Ishikawa (cell line): ENCODE data around the gene PHYH.

Experiments
- CEBPB ChIP-seq: IDR thresholded peaks from 2 replicates; pipeline ENCODE4 v1.6.1; 2012
- CREB1 ChIP-seq: IDR thresholded peaks from 2 replicates; pipeline ENCODE4 v1.6.1; 2012; ENCODE audit warnings: low read depth
- EGR1 ChIP-seq: IDR thresholded peaks from 2 replicates; pipeline ENCODE4 v1.6.1; 2012
- EP300 ChIP-seq: IDR thresholded peaks from 2 replicates; pipeline ENCODE4 v1.6.1; 2012; ENCODE audit warnings: borderline replicate concordance
- FOXM1 ChIP-seq: IDR thresholded peaks from 2 replicates; pipeline ENCODE4 v1.6.1; 2012; ENCODE audit warnings: low read depth, borderline replicate concordance
- NFIC ChIP-seq: IDR thresholded peaks from 2 replicates; pipeline ENCODE4 v1.6.1; 2012
- RAD21 ChIP-seq: IDR thresholded peaks from 2 replicates; pipeline ENCODE4 v1.6.1; 2012; ENCODE audit warnings: low read depth
- TAF1 ChIP-seq: IDR thresholded peaks from 2 replicates; pipeline ENCODE4 v1.6.1; 2012; ENCODE audit warnings: low read depth, mild to moderate bottlenecking
- TCF12 ChIP-seq: IDR thresholded peaks from 2 replicates; pipeline ENCODE4 v1.6.1; 2012; ENCODE audit warnings: low read depth
- TEAD4 ChIP-seq: IDR thresholded peaks from 2 replicates; pipeline ENCODE4 v1.6.1; 2012
- YY1 ChIP-seq: IDR thresholded peaks from 2 replicates; pipeline ENCODE4 v1.6.1; 2012; ENCODE audit warnings: low read depth
- ZBTB7A ChIP-seq: IDR thresholded peaks from 2 replicates; pipeline ENCODE4 v1.6.1; 2012; ENCODE audit warnings: low read depth
- TF ChIP-seq, protein P1 (sequence below): IDR thresholded peaks from 2 replicates; pipeline ENCODE4 v1.6.1; 2012; ENCODE audit warnings: low read depth, mild to moderate bottlenecking
- TF ChIP-seq, protein P2 (sequence below): IDR thresholded peaks from 2 replicates; pipeline ENCODE4 v1.6.1; 2012
- TF ChIP-seq, protein P3 (sequence below): IDR thresholded peaks from 2 replicates; pipeline ENCODE4 v1.6.1; 2012

Gene PHYH

DNA sequence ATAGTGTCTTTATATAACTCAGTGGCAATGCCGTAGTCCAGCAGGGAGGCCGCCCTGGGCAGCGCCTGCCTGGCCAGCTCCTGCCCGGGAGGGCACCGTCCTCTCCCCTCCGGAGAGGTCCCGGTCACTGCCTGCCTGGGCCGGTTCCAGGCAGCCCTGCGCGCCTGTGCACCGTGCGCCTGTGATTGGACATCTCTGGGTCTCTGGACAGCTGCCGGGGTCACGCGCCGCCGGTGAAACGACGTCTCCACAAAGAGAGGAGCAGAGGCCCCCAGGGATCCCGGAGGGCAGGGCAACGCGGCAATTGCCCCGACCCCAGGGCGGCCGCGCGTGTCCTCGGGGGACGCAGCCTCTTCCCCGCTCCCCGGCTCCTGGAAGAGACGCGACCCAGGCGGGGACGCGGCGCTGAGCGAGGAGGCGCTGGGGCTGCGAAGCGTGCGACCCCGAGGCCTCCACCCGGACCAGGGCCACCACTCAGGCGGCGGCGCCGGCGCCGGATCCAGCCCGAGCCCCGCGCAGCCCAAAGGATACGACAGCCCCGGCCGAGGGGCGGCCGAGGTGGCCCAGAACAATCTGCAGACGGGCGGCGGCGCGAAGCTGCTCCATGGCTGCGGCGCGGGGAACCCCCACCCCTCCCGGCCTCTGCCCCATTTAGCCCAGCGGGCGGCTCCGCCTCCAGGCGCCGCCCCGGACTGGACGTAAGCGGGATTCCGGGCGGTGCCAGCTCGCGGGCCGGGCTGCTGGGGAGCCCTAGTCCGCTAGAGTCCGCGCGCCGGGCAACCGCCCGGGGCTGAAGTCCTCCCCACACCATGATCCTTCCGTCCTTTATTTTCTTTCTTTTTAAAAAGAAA is at the start of gene PHYH:
TSS of gene PHYH (minus strand) at position 628 of the 851 bp plus-strand sequence. CDS start at position 606, 22 bp downstream.
- TF ChIP-seq YY1 = peak; percentile 27; the same call in 1 of the 2 replicates
- TF ChIP-seq, protein P1, sequence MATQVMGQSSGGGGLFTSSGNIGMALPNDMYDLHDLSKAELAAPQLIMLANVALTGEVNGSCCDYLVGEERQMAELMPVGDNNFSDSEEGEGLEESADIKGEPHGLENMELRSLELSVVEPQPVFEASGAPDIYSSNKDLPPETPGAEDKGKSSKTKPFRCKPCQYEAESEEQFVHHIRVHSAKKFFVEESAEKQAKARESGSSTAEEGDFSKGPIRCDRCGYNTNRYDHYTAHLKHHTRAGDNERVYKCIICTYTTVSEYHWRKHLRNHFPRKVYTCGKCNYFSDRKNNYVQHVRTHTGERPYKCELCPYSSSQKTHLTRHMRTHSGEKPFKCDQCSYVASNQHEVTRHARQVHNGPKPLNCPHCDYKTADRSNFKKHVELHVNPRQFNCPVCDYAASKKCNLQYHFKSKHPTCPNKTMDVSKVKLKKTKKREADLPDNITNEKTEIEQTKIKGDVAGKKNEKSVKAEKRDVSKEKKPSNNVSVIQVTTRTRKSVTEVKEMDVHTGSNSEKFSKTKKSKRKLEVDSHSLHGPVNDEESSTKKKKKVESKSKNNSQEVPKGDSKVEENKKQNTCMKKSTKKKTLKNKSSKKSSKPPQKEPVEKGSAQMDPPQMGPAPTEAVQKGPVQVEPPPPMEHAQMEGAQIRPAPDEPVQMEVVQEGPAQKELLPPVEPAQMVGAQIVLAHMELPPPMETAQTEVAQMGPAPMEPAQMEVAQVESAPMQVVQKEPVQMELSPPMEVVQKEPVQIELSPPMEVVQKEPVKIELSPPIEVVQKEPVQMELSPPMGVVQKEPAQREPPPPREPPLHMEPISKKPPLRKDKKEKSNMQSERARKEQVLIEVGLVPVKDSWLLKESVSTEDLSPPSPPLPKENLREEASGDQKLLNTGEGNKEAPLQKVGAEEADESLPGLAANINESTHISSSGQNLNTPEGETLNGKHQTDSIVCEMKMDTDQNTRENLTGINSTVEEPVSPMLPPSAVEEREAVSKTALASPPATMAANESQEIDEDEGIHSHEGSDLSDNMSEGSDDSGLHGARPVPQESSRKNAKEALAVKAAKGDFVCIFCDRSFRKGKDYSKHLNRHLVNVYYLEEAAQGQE = no peak
- TF ChIP-seq, protein P2, sequence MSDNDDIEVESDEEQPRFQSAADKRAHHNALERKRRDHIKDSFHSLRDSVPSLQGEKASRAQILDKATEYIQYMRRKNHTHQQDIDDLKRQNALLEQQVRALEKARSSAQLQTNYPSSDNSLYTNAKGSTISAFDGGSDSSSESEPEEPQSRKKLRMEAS = peak; percentile 88
- TF ChIP-seq NFIC = 0 out of 2 replicates have a peak, but pooled peaks have one; percentile 17
- no peak; the same call in 1 of the 2 replicates for TF ChIP-seq CREB1
- peak; percentile 49; the same call in 1 of the 2 replicates for TF ChIP-seq ZBTB7A
- TF ChIP-seq TAF1 = peak; percentile 40
- no peak for TF ChIP-seq EGR1
- TF ChIP-seq RAD21 = no peak
- TF ChIP-seq TEAD4 = 0 out of 2 replicates have a peak, but pooled peaks have one; percentile 30
- no peak for TF ChIP-seq EP300
- TF ChIP-seq TCF12 = no peak; the same call in 1 of the 2 replicates
- TF ChIP-seq, protein P3, sequence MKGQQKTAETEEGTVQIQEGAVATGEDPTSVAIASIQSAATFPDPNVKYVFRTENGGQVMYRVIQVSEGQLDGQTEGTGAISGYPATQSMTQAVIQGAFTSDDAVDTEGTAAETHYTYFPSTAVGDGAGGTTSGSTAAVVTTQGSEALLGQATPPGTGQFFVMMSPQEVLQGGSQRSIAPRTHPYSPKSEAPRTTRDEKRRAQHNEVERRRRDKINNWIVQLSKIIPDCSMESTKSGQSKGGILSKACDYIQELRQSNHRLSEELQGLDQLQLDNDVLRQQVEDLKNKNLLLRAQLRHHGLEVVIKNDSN = peak; percentile 73
- TF ChIP-seq CEBPB = no peak
- no peak for TF ChIP-seq FOXM1

DNA sequence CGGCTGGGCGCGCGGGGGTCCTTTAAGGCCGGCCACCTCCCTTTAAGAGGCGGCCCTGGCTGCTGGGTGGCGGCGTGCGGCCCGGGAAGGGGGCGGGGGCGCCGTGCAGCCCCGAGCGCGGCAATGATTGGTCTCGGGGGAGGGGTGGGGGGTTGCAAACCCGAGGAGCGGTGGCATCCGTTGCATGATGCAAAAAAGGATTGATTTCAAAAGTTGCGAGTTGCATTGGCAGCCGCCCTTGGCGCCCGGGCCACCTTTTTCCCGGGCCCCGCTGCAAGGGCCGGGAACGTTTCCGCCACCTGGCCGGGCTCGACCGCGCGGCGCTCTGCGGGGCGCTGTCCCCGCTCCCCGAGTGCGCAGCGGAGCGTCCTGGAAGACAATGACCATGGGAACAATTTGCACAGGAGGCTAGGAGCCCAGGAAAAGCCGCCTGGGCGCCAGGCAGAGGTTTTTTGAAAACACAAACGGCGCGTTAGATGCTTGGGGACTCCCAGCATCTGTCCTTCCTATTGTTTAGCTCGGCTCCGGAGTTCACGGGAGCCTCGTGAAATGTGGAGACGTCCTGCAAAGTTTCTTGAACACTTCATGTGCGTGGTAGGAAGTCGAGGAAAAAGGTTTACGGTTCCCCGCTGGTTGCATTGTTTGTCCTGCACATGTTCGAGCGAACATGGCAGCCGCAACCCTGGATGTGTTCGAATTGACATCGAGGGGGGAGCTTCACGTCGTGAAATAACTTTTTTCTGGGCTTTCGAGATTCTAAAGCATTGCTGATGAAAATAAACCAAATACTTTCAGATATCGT is 48.6 kb upstream of the PHYH start, which contains the start of gene SEPHS1:
TSS of gene SEPHS1 (minus strand) at position 78 of the 802 bp plus-strand sequence. CDS start 3,343 bp downstream, outside the sequence.
- peak; percentile 79; the same call in 1 of the 2 replicates for TF ChIP-seq ZBTB7A
- TF ChIP-seq TCF12 = peak; percentile 68
- TF ChIP-seq CEBPB = peak; percentile 49; the same call in 1 of the 2 replicates
- no peak for TF ChIP-seq TEAD4
- no peak for TF ChIP-seq YY1
- TF ChIP-seq, protein P2 = peak; percentile 61
- TF ChIP-seq NFIC = peak; percentile 44; the same call in 1 of the 2 replicates
- peak; percentile 61 for TF ChIP-seq TAF1
- TF ChIP-seq CREB1 = 0 out of 2 replicates have a peak, but pooled peaks have one; percentile 14
- peak; percentile 12; the same call in 1 of the 2 replicates for TF ChIP-seq EP300
- TF ChIP-seq FOXM1 = peak; percentile 88
- TF ChIP-seq RAD21 = no peak
- TF ChIP-seq, protein P3 = no peak
- TF ChIP-seq EGR1 = no peak; the same call in 1 of the 2 replicates
- TF ChIP-seq, protein P1 = peak; percentile 54

DNA sequence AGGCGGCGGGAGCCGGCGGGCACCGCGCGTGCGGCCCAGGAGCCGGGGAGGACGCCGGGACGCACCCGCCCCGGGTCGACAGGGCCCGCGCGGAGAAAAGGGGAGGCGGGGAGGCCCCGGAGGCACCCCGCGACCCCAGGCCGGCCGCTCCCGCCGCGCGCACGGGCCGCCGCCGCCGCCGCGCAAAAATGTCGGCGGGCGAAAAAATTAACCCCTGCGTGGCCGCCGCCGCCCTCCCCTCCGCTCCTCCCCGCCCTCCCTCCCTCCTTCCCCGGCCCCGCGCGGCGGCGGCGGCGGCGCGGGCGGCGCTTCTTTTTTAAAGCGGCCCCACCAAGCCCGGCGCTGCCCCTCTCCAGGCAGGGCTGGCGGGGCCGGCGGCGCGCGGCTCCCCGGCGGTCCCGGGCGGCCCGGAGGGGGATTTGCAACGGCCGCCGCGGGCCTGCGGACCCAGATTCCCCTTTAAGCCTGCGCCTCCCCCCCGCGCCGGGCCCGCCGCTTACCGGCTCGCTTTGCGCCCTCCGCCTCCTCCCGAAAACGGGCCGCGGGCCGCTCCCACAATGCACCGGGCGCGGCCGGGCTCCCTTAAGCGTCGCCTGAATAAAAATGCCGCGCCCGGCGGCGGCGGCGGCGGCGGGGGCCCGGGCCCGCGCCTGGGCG is 47.8 kb upstream of the PHYH start:
- TF ChIP-seq, protein P2 = peak; percentile 33; the same call in 1 of the 2 replicates
- TF ChIP-seq TAF1 (0 out of 2 replicates have a peak, but pooled peaks have one; percentile 13), RAD21 (no peak), NFIC (no peak), YY1 (0 out of 2 replicates have a peak, but pooled peaks have one; percentile 4), CREB1 (no peak), EGR1 (no peak)

DNA sequence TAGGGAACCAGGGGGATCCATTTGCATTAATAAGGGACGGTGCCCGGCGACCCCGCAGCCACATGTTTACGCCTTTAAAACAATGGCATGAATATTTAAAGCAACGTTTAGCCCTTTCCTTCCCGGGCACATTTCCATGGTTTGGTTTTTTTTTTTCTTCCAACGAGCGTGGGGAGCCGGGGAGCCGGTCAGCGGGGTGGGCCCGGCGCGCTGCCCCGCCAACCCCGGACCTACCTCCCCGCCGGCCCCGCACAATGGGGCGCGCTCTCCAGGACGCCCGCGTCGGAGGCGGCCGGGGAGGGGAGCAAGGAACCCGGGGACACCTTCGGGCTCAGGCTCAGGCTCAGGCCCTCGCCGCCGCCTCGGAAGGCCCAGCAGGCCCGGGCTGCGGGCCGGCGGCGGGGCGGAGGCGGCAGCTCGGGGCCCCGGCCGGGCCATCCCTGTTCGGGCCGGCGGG is 47.2 kb upstream of the PHYH start:
- TF ChIP-seq, protein P1 = no peak
- TF ChIP-seq TAF1 = no peak
- no peak for TF ChIP-seq CEBPB
- TF ChIP-seq EGR1 = no peak
- TF ChIP-seq, protein P2 = no peak
- no peak for TF ChIP-seq YY1
- no peak for TF ChIP-seq FOXM1
- TF ChIP-seq, protein P3 = no peak
